ENCODE data around the gene WDFY3.

WDFY3 gene

DNA sequence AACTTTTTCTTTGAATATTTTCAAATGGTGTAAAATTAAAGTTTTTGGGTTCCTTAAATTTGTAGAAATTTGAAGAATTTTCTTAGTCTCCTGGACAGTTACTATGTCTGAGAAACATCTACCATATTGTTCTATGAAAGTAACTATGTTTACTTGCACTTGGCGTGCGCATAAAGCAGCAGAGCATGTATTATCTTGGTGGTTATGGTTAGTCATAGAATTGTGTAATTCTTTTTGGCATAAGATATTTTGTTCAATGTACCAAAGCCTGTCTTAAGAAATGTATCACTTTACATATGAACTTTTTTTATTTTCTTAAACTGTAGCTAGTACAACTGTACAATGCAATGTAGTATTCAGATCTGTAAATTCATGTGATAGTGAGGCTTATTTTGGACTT, 334.4 kb downstream of the WDFY3 start:
- no peak overlapping the region for H2AFZ ChIP-seq (ENCODE audit: low read depth)
- no peaks in the 10 kb centered on the region for H3K36me3 ChIP-seq (ENCODE audit: insufficient read depth)
- no peak overlapping the region for H3K4me2 ChIP-seq
- TF ChIP-seq, protein P1, sequence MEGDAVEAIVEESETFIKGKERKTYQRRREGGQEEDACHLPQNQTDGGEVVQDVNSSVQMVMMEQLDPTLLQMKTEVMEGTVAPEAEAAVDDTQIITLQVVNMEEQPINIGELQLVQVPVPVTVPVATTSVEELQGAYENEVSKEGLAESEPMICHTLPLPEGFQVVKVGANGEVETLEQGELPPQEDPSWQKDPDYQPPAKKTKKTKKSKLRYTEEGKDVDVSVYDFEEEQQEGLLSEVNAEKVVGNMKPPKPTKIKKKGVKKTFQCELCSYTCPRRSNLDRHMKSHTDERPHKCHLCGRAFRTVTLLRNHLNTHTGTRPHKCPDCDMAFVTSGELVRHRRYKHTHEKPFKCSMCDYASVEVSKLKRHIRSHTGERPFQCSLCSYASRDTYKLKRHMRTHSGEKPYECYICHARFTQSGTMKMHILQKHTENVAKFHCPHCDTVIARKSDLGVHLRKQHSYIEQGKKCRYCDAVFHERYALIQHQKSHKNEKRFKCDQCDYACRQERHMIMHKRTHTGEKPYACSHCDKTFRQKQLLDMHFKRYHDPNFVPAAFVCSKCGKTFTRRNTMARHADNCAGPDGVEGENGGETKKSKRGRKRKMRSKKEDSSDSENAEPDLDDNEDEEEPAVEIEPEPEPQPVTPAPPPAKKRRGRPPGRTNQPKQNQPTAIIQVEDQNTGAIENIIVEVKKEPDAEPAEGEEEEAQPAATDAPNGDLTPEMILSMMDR (conservative IDR thresholded peaks at IDR 0.05; ENCODE audit: low read depth, low read length) = no peak
- H3K27me3 ChIP-seq (ENCODE audit: insufficient read depth, low read depth) = no peaks in the 10 kb centered on the region
- no peak overlapping the region for H3K27ac ChIP-seq
- no peak overlapping the region for H3K9ac ChIP-seq
- H4K20me1 ChIP-seq (ENCODE audit: insufficient read depth) = no peaks in the 10 kb centered on the region
- no peak overlapping the region for H3K4me3 ChIP-seq (IDR thresholded peaks at IDR 0.05; ENCODE audit: insufficient read depth, low read depth, low read length)
- H3K79me2 ChIP-seq (ENCODE audit: insufficient read depth, low read depth) = no peaks in the 10 kb centered on the region
- no peaks in the 10 kb centered on the region for H3K4me1 ChIP-seq (ENCODE audit: low read depth, poor library complexity, severe bottlenecking)

DNA sequence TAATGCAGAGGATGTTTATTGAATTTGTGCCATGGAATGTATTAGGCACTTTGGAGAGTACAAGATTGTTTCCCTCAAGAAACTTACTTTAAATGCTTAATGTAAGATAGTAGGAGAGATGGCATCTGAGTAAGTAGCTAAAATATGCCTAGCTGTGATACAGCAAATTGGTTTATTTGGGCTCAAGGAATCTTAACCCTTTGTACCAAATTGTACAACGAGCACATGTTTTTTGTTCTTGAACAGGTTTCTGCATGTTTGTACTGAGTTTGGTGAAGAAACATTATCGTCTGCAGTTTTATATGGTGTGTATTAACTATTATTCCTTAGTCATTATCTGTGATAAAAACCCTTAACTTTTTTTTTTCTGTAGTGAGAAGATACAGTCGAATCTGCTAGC, 334.9 kb downstream of the WDFY3 start:
- Histone ChIP-seq H3K4me2 (no peak overlapping the region), H3K79me2 (ENCODE audit: insufficient read depth, low read depth) (no peaks in the 10 kb centered on the region), H3K27me3 (ENCODE audit: insufficient read depth, low read depth) (no peaks in the 10 kb centered on the region), H3K36me3 (ENCODE audit: insufficient read depth) (no peaks in the 10 kb centered on the region), H3K9ac (no peak overlapping the region), H3K4me1 (ENCODE audit: low read depth, poor library complexity, severe bottlenecking) (no peaks in the 10 kb centered on the region), H2AFZ (ENCODE audit: low read depth) (no peak overlapping the region), H3K4me3 (IDR thresholded peaks at IDR 0.05; ENCODE audit: insufficient read depth, low read depth, low read length) (no peak overlapping the region), H3K27ac (no peak overlapping the region), H4K20me1 (ENCODE audit: insufficient read depth) (no peaks in the 10 kb centered on the region)
- TF ChIP-seq, protein P1 (conservative IDR thresholded peaks at IDR 0.05; ENCODE audit: low read depth, low read length) = no peak

DNA sequence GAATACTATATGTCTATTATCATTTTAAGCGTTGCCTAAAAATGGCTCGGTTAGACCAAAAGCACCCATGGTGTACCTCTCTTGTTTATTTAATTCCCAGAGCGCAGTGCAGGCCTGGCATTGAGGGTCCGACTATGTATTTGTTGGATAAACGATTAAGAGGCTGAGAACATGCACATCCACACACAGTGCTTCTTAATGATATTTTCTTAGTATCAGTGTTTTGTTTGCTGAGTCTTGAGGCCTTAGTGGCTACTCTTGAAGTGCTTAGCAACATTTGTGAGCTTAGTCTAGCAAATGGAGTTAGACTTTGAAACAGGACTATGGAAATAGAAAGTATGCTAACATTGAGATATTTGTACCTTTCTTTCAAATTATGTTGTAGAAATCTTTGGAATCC, 339.8 kb downstream of the WDFY3 start:
- TF ChIP-seq, protein P1 (conservative IDR thresholded peaks at IDR 0.05; ENCODE audit: low read depth, low read length) = no peak
- Histone ChIP-seq H4K20me1 (ENCODE audit: insufficient read depth) (no peaks in the 10 kb centered on the region), H3K36me3 (ENCODE audit: insufficient read depth) (no peaks in the 10 kb centered on the region), H3K9ac (no peak overlapping the region), H3K27ac (no peak overlapping the region), H3K4me1 (ENCODE audit: low read depth, poor library complexity, severe bottlenecking) (no peaks in the 10 kb centered on the region), H3K79me2 (ENCODE audit: insufficient read depth, low read depth) (no peaks in the 10 kb centered on the region), H3K27me3 (ENCODE audit: insufficient read depth, low read depth) (no peaks in the 10 kb centered on the region), H2AFZ (ENCODE audit: low read depth) (no peak overlapping the region), H3K4me2 (no peak overlapping the region), H3K4me3 (IDR thresholded peaks at IDR 0.05; ENCODE audit: insufficient read depth, low read depth, low read length) (no peak overlapping the region)

DNA sequence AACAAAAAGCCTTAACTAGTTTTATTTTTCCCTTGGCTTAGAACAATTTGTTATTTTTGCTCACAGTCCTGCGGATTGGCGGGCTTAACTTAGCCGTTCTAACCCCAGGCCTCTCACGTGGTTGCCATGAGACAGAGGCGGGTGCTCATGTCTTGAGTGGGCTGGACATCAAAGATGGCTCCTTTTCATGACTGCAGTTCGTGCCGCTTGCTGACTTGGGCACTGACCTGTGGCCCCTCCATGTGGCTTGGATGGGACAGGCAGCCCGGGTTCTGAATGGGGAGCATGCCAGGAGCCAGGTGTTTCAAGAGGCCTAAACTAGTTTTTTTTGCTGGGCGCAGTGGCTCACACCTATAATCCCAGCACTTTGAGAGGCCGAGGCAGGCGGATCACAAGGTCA, 342.8 kb downstream of the WDFY3 start:
- Histone ChIP-seq H3K4me2 (no peak overlapping the region), H3K36me3 (ENCODE audit: insufficient read depth) (no peaks in the 10 kb centered on the region), H3K4me3 (IDR thresholded peaks at IDR 0.05; ENCODE audit: insufficient read depth, low read depth, low read length) (no peak overlapping the region), H4K20me1 (ENCODE audit: insufficient read depth) (no peaks in the 10 kb centered on the region), H3K27me3 (ENCODE audit: insufficient read depth, low read depth) (no peaks in the 10 kb centered on the region), H2AFZ (ENCODE audit: low read depth) (no peak overlapping the region), H3K27ac (no peak overlapping the region), H3K4me1 (ENCODE audit: low read depth, poor library complexity, severe bottlenecking) (no peaks in the 10 kb centered on the region), H3K79me2 (ENCODE audit: insufficient read depth, low read depth) (no peaks in the 10 kb centered on the region), H3K9ac (no peak overlapping the region)
- TF ChIP-seq, protein P1 (conservative IDR thresholded peaks at IDR 0.05; ENCODE audit: low read depth, low read length) = no peak

DNA sequence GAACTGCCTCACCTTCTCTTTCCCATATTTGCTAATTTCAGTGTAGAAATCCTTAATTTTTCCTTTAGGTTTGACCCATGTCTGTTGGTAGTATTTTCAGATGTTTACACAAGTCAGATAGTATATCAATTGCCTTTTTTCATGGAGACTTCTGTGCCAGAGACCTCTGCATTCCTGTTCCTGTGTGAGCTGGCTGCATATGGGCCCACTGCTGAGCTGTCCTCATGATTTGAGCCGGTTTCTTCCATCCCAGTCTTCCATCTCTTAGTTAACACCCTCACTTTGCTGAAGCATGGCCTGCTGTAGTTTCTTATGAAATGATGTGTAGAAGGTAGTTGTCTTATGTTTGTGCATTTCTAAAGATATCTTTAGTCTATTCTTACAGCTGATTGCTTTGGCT, 343.5 kb downstream of the WDFY3 start:
- H3K4me1 ChIP-seq (ENCODE audit: low read depth, poor library complexity, severe bottlenecking) = no peaks in the 10 kb centered on the region
- TF ChIP-seq, protein P1 (conservative IDR thresholded peaks at IDR 0.05; ENCODE audit: low read depth, low read length) = no peak
- H3K27me3 ChIP-seq (ENCODE audit: insufficient read depth, low read depth) = no peaks in the 10 kb centered on the region
- no peak overlapping the region for H2AFZ ChIP-seq (ENCODE audit: low read depth)
- no peaks in the 10 kb centered on the region for H3K36me3 ChIP-seq (ENCODE audit: insufficient read depth)
- H3K4me2 ChIP-seq = no peak overlapping the region
- H4K20me1 ChIP-seq (ENCODE audit: insufficient read depth) = no peaks in the 10 kb centered on the region
- no peak overlapping the region for H3K9ac ChIP-seq
- no peak overlapping the region for H3K27ac ChIP-seq
- no peak overlapping the region for H3K4me3 ChIP-seq (IDR thresholded peaks at IDR 0.05; ENCODE audit: insufficient read depth, low read depth, low read length)
- no peaks in the 10 kb centered on the region for H3K79me2 ChIP-seq (ENCODE audit: insufficient read depth, low read depth)

All from KMS-11 (cell line).